NCI-H2196 treated with DMSO at 0.1 percent for 48 hours (cell line): ENCODE measurements around the gene NUB1.
"Not testable (repeated sequence)": the region's sequence is repeated elsewhere in the genome, so short reads cannot be mapped to it uniquely, and the experiment has no call there.

Source experiments
- DNase-seq: peaks from one replicate; lab custom pipeline; 2025; ENCODE audit not compliant: unreplicated experiment; lab: John Stamatoyannopoulos, UW

The NUB1 gene, protein sequence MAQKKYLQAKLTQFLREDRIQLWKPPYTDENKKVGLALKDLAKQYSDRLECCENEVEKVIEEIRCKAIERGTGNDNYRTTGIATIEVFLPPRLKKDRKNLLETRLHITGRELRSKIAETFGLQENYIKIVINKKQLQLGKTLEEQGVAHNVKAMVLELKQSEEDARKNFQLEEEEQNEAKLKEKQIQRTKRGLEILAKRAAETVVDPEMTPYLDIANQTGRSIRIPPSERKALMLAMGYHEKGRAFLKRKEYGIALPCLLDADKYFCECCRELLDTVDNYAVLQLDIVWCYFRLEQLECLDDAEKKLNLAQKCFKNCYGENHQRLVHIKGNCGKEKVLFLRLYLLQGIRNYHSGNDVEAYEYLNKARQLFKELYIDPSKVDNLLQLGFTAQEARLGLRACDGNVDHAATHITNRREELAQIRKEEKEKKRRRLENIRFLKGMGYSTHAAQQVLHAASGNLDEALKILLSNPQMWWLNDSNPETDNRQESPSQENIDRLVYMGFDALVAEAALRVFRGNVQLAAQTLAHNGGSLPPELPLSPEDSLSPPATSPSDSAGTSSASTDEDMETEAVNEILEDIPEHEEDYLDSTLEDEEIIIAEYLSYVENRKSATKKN

DNA sequence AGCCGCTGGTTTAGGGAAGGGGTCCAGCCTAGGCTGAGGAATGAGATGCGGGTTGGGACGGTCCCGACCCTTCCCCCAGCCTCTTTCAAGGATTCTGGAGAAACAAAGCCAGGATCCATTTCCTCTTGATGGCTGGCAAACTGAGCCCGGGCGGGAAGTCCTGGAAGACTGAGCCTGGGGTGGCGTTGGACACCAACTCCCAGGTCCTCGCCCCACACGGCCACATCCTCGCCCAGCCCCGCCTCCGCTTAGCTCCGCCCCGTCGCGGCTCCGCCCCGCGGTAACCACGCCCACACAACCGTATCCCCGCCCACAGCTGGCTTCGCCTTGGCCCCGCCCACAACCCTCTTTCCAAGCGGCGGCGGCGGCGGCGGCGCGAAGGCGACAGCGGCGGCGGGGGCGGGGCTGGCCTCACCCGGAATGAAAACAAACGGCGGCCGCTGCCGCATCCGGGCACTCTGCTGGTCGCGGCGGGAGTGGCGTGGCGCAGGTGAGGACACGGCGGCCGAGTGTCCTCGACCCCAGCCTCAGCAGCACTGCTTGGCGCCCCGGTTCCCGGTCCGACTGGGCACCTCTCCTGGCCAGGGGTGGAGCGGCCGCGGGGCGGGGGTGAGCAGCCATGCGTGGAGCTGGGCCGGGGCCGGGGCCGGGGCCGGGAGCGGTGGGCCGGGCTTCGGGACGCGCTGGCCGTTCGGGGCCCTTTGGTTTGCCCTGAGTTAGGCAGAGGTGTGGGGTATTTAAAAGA is at the start of gene NUB1:
Gene NUB1 (plus strand): TSS at position 456 of the 745 bp plus-strand sequence. CDS start 3,538 bp downstream, outside the sequence.
- peak; percentile 38 for DNase-seq

DNA sequence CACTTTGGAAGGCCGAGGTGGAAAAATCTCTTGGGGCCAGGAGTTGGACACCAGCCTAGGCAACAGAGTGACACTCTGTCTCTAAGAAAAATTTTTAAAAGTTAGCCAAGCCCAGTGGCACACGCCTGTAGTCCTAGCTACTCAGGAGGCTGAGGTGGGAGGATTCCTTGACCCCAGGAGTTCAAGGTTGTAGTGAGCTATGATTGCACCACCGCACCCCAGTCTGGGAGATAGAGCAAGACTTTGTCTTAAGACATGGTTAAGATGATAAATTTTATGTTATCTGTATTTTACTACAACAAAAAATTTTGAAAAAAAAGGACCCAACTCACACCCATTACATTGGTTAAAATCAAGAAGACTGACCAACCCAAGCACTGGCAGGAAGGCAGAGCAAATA is 48.8 kb upstream of the NUB1 start:
- no peak for DNase-seq

- no peak for DNase-seq
These were observed 45.2 kb upstream of the NUB1 start for GRCh38 chr7:151296202-151296992.

DNA sequence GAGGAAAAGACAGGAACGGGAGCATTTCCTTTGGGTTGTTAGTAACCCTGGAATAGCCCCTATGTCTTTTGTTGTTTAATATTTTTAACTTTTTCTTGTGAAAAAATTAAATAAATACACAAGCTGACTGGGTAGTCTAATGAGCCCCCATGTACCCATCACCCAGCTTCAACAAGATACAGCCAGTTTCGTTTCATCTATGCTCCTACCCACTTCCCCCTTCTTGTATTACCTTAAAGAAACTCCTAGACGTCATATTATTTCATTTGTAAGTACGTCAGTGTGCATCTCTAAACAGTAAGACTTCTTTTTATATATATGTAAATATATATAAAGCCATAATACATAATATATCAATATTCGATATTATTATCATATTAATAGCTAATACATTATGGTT is 42.8 kb upstream of the NUB1 start:
- DNase-seq: no peak

DNA sequence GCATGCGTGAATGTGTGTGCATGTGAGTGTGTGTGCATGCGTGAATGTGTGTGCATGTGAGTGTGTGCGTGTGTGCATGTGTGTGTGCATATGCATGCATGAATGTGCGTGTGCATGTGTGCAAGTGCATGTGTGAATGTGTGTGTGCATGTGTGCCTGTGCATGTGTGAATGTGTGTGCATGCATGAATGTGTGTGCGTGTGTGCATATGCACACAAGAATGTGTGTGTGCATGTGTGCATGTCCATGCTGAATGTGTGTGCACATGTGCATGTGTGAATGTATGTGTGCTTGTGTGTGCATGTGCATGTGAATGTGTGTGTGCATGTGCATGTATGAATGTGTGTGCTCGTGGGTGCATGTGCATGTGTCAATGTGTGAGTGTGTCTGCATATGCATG is 42.1 kb upstream of the NUB1 start:
- DNase-seq: no peak

DNA sequence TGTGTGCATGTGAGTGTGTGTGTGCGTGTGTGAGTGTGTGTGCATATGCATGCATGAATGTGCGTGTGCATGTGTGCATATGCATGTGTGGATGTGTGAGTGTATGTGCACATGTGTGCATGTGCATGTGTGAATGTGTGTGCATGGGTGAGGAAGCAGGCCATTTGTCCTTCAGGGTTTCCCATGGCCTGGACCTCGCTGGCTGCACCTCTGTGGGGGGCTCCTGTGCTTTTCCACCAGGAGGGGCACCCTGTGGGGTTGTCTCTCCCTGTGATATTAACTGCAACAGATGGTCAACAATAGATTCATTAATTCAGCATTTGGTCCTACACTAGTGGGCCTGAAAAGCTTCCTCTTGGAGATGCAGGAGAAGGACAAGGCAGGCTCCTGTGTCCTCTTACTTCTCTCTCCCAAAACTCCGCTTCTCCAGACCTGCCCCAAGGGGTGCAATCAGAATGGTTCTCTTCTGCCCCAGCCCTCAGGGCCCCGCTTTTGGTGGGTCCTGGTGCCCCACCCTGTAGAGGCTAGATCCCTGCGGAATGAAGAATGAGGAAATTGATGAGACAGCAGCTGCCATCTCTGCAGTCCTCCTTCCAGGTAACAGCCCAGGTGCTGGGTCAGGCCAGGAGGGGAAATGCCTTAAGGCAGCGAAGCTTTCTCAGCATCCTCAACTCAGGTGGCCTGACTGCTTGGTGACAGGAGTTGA is 41.5 kb upstream of the NUB1 start:
- DNase-seq: no peak

DNA sequence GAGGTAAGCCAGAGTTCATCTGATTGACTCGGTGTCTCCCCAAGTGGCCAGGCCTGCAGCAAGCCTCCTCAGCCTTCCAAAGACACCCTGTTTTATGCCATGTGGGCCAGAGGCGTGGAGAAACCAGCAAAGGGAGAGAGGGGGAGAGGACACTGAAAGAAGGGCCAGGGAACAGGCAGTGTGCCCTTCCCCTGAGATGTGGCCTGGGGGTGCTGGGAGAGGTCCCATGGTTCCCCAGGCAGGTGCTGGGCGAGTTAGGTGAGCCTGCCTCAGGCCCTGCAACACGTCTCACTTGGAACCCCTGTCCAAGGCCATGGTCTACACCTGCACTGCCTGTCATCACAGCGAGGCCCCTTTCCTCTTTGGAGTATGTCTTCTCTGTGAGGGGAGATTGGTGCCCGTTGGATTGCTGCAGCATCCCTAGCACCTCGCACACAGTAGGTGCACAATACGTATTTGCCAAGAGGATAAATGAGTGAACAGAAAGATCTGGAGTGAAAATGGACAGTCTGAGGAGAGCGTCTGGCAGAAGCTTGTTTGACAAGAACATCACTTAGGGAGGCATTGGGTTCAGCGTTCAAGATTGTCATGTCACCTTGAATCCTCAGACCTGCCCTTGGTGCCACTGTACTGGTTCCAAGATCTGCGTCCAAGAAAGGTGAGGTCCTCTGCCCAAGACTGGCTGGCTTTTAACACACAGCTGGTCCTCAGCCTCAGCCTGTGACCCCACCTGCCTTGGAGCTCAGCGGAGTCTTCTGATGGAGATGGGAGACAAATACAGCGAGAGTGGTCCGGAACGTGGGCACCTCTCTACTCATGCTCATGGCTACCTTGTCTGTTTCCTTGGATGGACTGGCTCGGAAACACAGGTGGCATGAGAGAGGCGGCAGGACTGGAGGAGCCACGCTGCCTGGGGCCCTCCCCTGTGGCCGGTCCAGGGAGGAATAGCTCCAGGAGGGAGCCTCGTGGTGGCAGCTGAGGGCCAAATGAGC is 39.8 kb upstream of the NUB1 start:
- DNase-seq: no peak

DNA sequence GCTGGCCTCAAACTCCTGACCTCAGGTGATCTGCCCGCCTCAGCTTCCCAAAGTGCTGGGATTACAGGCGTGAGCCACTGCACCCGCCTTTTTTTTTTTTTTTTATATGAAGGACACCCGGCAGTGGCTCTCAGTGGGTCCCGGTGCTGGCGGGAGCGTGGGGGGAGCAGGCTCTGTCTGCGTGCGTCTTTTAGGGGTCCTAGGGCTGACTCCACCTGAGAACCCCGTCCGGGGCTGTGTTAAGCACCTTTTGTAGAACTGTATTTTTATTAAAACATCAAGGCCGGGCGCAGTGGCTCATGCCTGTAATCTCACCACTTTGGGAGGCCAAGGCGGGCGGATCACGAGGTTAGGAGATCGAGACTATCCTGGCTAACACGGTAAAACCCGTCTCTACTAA is 37.4 kb upstream of the NUB1 start:
- DNase-seq: not testable (repeated sequence)

DNA sequence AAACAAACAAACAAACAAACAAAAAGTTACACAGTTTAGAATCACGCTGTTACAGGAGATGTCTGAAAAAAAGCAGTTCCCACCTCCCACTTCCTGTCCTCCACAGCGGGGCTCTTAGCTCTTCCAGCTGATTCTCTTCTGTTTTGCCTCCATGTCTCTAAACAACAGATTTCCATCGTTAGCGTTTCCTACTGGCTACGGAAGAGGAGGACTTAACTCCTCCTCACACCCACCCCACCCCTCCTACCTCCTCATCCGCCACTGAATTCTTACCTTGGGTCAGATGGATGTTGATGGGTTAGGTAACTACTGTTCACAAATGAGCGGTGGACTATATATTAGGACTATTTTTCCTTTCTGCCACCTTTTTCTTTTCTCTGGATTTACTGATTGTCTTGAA is 36.8 kb upstream of the NUB1 start:
- no peak for DNase-seq

DNA sequence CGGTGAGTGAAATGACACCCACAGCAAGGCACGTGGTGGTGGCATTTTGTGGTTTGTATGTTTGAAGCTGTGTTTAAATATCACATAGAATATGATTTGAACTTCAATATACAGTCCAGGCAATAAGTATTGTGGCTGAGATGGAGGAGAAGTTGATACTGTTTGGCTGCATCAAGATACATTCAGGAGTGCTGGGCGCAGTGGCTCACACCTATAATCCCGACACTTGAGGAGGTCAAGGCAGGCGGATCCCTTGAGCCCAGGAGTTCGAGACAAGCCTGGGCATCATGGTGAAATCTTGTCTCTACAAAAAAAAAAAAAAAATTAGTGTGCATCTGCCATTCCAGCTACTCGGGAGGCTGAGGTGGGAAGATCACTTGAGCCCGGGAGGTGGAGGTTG is 35.2 kb upstream of the NUB1 start:
- DNase-seq: no peak

- DNase-seq: no peak
These were observed 34.8 kb upstream of the NUB1 start for GRCh38 chr7:151306860-151307259.

DNA sequence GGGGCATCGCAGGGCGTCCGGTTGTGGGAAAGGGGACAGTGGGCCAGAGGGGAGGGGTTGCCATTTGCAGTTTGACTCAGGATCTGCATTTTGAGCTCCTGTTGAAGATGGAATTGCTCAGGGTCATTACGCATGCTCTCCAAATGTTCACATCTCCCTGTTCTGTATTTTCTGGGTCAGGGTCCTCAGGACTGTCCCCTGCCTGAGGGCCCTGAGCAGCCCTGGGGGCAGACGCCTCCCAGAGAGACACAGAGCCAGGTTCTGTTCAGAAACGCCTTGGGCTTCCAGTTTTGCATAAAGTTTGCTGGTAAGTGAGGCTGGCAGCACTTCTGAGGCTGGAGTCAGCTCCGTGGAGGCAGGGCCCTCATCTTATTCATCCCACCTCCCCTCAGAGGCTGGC is 34.1 kb upstream of the NUB1 start:
- DNase-seq: no peak

DNA sequence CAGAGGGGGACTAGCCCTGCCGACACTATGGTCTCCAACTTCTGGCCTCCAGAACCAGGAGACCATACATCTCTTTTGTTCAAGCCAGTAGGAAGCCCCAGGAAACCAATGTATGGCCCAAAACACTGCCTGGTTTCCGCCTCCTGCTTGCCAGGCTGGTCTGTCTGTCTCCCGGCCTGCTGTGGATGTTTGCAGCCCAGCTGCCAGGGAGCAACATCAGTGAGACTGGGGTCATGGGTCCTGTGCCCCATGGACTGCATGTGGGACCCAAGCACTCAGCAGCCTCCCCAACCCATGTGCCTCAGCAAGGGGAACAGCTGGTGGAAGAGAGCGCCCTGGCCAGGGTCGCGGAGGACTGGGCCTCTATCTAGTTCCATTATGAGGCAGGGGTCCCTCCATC is 33.4 kb upstream of the NUB1 start:
- DNase-seq: no peak

DNA sequence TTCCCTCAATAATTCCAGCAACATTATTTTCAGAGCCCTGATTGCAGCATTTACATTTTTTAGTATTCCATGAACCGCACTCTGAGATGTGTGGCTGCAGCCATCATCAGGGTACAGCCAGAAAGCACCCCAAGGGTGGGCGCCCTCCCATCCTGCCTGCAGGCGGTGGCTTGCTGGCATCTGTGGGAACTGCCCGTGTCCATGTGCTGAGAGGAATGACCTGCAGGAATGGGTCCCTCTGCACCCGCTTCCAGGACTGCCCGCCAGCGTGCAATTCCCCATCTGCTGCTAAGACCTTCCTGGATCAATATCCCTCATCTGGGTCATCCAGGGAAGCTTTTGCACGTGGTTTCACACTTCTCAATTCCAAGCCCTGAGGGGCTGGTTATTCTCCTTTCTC is 32.8 kb upstream of the NUB1 start:
- DNase-seq: no peak

DNA sequence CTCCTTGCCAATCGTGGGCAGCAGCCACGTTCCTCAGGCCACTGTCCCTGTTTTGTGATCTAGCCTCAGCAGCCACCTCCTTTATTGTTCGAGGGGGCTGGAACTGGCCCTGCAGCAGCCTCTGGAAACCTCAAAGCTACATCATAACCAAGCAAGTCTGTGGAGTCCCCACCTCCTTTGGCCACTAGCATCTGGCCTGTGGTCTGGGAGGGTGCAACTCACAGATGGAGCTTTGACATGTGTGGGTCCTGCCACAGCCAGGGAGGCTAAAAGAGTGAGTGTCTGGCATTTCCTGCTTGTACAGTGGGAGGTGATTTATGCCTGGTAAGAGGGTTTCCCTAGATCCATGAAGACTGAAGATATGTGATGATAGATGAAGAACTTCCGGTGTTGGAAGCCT is 32.3 kb upstream of the NUB1 start:
- DNase-seq: no peak

DNA sequence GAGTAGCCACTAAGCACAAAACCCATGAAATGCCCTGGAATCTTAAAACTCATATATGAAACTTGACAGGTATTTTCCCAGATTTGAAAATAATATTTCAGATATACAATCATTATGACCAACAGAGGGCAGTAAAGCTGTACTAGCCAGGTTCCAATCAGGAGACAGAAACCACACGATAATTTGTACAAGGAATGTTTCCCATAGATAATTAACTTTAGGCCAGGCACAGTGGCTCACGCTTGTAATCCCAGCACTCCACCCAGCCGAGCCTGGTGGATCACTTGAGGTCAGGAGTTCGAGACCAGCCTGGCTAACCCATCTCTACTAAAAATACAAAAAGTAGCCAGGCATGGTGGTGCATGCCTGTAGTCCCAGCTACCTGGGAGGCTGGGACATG is 31.0 kb upstream of the NUB1 start:
- no peak for DNase-seq

GRCh38 chr7:151311294-151311864 is 30.2 kb upstream of the NUB1 start:
- DNase-seq: no peak

GRCh38 chr7:151312356-151312755 is 29.3 kb upstream of the NUB1 start:
- no peak for DNase-seq
